Endothelial cell of umbilical vein (primary cell): ENCODE data around the gene LIPM. TPM values are rescaled to one million over a fixed set of nuclear protein-coding genes. Genes with fewer than 3 reads are reported as not detected.

Source experiments
- BruUV-seq: library from RNA; stranded (reverse); fragments of 400-500 nt; replicated peaks from 2 replicates; lab custom pipeline; 2021; lab: Mats Ljungman, UMichigan
- CTCF ChIA-PET: fragments of 300-600, 350-600 bp; sonication (Branson Sonifier 250); formaldehyde crosslinking; loops from one replicate; lab custom pipeline; 2021; ENCODE audit warnings: antibody characterized with exemption, inconsistent platforms; lab: Charles Lee
- POLR2A ChIA-PET: fragments of 300-600, 350-600 bp; sonication (Branson Sonifier 250); formaldehyde crosslinking; loops from one replicate; lab custom pipeline; 2021; ENCODE audit warnings: antibody characterized with exemption, inconsistent platforms; lab: Charles Lee
- DNase-seq: peaks from one replicate; pipeline ENCODE4 v3.0.0-alpha.2; 2011; ENCODE audit warnings: low read depth, low spot score
- FAIRE-seq: peaks from 2 replicates; lab custom pipeline; 2011; peaks lifted over from hg19 to GRCh38; lab: Jason Lieb, UNC
- H2AFZ ChIP-seq: 2 replicates; pipeline ENCODE4 v1.6.0; 2012; ENCODE audit warnings: low read depth, low read length, control low read depth, inconsistent platforms
- H3K27ac ChIP-seq: 2 replicates; pipeline ENCODE4 v1.5.1; 2011; ENCODE audit warnings: low read depth, mild to moderate bottlenecking, control low read depth, low read length, moderate library complexity; ENCODE audit not compliant: insufficient read depth
- H3K27me3 ChIP-seq, 2 experiments: 2 replicates each; pipeline versions ENCODE4 v1.6.0 to v1.6.1; 2011; ENCODE audit warnings: low read length in 2 of 2, mixed read lengths in 1 of 2; ENCODE audit not compliant: control insufficient read depth in 2 of 2, insufficient read depth in 2 of 2
- H3K36me3 ChIP-seq, 2 experiments: 2 replicates in 1 of 2; 3 replicates in 1 of 2; pipeline ENCODE4 v1.5.1; 2011; ENCODE audit warnings: low read length in 2 of 2, mild to moderate bottlenecking in 1 of 2, moderate library complexity in 1 of 2; ENCODE audit not compliant: control insufficient read depth in 2 of 2, insufficient read depth in 2 of 2; ENCODE audit errors: extremely low read depth in 1 of 2
- H3K4me1 ChIP-seq: 3 replicates; pipeline ENCODE4 v1.5.1; 2011; ENCODE audit warnings: mild to moderate bottlenecking, low read length; ENCODE audit not compliant: control insufficient read depth, insufficient read depth; ENCODE audit errors: extremely low read depth
- H3K4me2 ChIP-seq: 2 replicates; pipeline ENCODE4 v1.6.1; 2011; ENCODE audit warnings: low read length, control low read depth, mixed read lengths; ENCODE audit not compliant: insufficient read depth
- H3K4me3 ChIP-seq, 3 experiments: fragments of 200-600 bp in 1 of 3; sonication (generic), shearing (Covaris generic) in 1 of 3; replicated peaks in 1 of 3; 2 replicates each; pipeline ENCODE4 v1.5.1; 2011 to 2016; ENCODE audit warnings: control low read depth in 3 of 3, low read length in 3 of 3, mild to moderate bottlenecking in 2 of 3, inconsistent platforms in 1 of 3, low read depth in 1 of 3, moderate library complexity in 1 of 3; ENCODE audit not compliant: insufficient read depth in 1 of 3
- H3K79me2 ChIP-seq: 2 replicates; pipeline ENCODE4 v1.6.0; 2012; ENCODE audit warnings: low read length, inconsistent platforms; ENCODE audit not compliant: control insufficient read depth, insufficient read depth
- H3K9ac ChIP-seq: replicated peaks from 2 replicates; pipeline ENCODE3; 2011; ENCODE audit warnings: low read length, control low read depth; ENCODE audit not compliant: insufficient read depth; ENCODE audit errors: extremely low read depth
- H3K9me1 ChIP-seq: replicated peaks from 3 replicates; pipeline ENCODE4 v1.6.0; 2011; ENCODE audit warnings: mild to moderate bottlenecking, low read length; ENCODE audit not compliant: control insufficient read depth, insufficient read depth; ENCODE audit errors: extremely low read depth
- H3K9me3 ChIP-seq: replicated peaks from 2 replicates; pipeline ENCODE4 v1.5.1; 2012; ENCODE audit warnings: low read length, inconsistent platforms; ENCODE audit not compliant: control insufficient read depth, insufficient read depth
- H4K20me1 ChIP-seq: replicated peaks from 2 replicates; pipeline ENCODE3; 2011; ENCODE audit warnings: mild to moderate bottlenecking, low read length; ENCODE audit not compliant: control insufficient read depth, insufficient read depth; ENCODE audit errors: extremely low read depth
- CTCF ChIP-seq, 2 donors: IDR thresholded peaks; 1 replicate in 1 of 2; 2 replicates in 1 of 2; pipeline ENCODE4 v1.5.1; 2011; ENCODE audit warnings: low read length in 2 of 2, mild to moderate bottlenecking in 2 of 2, moderate library complexity in 2 of 2, control low read depth in 1 of 2, inconsistent platforms in 1 of 2, low read depth in 1 of 2; ENCODE audit not compliant: insufficient read depth in 1 of 2; ENCODE audit errors: extremely low read depth in 1 of 2
- EZH2 ChIP-seq: IDR thresholded peaks from 2 replicates; pipeline ENCODE4 v1.6.1; 2012; ENCODE audit warnings: borderline replicate concordance, low read depth, mild to moderate bottlenecking, moderate library complexity, low read length, inconsistent platforms; ENCODE audit not compliant: severe bottlenecking
- FOS ChIP-seq: IDR thresholded peaks from 2 replicates; pipeline ENCODE4 v1.6.1; 2011; ENCODE audit warnings: mild to moderate bottlenecking, low read length, moderate library complexity, borderline replicate concordance; ENCODE audit not compliant: insufficient read depth
- GATA2 ChIP-seq: IDR thresholded peaks from 2 replicates; pipeline ENCODE4 v1.7.0; 2011; ENCODE audit warnings: low read depth, mild to moderate bottlenecking, moderate library complexity, mixed read lengths, low read length; ENCODE audit not compliant: insufficient read length, insufficient read depth
- JUN ChIP-seq: IDR thresholded peaks from 2 replicates; pipeline ENCODE4 v1.6.1; 2011; ENCODE audit warnings: borderline replicate concordance, low read depth; ENCODE audit not compliant: insufficient read length, insufficient read depth
- MAX ChIP-seq: IDR thresholded peaks from 2 replicates; pipeline ENCODE4 v1.6.1; 2011; ENCODE audit not compliant: insufficient read depth, insufficient read length
- MYC ChIP-seq: IDR thresholded peaks from one replicate; pipeline ENCODE4 v1.6.1; 2011; ENCODE audit warnings: mild to moderate bottlenecking, low read depth, low read length
- POLR2A ChIP-seq: IDR thresholded peaks from 2 replicates; pipeline ENCODE4 v1.6.1; 2012; ENCODE audit warnings: low read depth, mild to moderate bottlenecking, control low read depth, low read length
- POLR2AphosphoS5 ChIP-seq: IDR thresholded peaks from 2 replicates; pipeline ENCODE4 v1.6.1; 2012; ENCODE audit warnings: low read depth, mild to moderate bottlenecking, control low read depth, low read length, moderate library complexity; ENCODE audit not compliant: insufficient read depth
- dilution Hi-C: fragments of 300-500 bp; cut with MboI; formaldehyde crosslinking; loops from one replicate; pipeline ENCODE4 v1.15.0; 2019; ENCODE audit warnings: low sequenced_read_pairs; ENCODE audit not compliant: extremely low pct_ligation_motif_present
- intact Hi-C: fragments of 100-400 bp; cut with micrococcal nuclease; formaldehyde crosslinking; loops from one replicate; pipeline ENCODE4 v1.10.0; 2022
- polyA plus RNA-seq, 4 experiments: library from polyadenylated mRNA; depleted of rRNA in 3 of 4; stranded (reverse) in 3 of 4; unstranded in 1 of 4; fragments of >200 nt; gene quantifications; 2 replicates each; pipeline versions ENCODE4 v1.2.1 to v1.2.3, GENCODE V29; 2011 to 2012; ENCODE audit warnings: missing spikeins in 1 of 4
- total RNA-seq: library from RNA; stranded (reverse); gene quantifications from 2 replicates; pipeline ENCODE4 v1.2.3, GENCODE V29; 2021

Gene LIPM
- total and polyA plus RNA-seq, 2 donors (not counting 3 experiments of a cell fraction or from before 2014, with no cell fraction given): not detected

DNA sequence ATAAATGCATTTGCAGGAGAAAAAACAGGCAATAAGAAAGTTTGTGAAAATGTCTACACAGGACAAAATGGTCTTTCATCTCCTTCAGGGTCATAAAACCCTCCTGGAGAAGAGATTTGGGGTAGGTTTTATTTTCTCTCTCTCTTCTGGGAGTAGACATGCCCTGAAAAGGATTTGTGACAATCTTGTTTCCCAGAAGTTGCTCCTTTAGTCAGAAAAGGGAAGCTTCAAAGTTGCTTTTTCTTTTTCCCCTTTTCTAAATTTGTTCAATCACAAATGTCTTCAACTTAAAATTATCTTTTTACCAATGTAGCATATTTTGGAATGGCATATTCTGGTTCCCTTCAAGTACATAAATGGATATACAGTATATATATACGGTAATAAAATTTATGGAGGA, 58.5 kb downstream of the LIPM start:
- no peaks in the 10 kb centered on the region for H3K9me3 ChIP-seq
- no peak overlapping the region for H3K9ac ChIP-seq
- H3K36me3 ChIP-seq: no peaks in the 10 kb centered on the region
- H3K79me2 ChIP-seq: no peaks in the 10 kb centered on the region
- no peaks in the 10 kb centered on the region for H3K4me1 ChIP-seq
- BruUV-seq: no TSS peak
- DNase-seq (no peak), FAIRE-seq (no peak)
- TF ChIP-seq FOS (no peak), MYC (no peak)
- H4K20me1 ChIP-seq: no peaks in the 10 kb centered on the region
- ChIA-PET CTCF (interaction anchor here (1.2 kb wide), 1 partner anchor 9 kb away, joined by 3 read pairs; no protein-coding TSS in a partner anchor), POLR2A (no interaction called here)
- H3K27me3 ChIP-seq: peaks cover 14 to 17% of the 10 kb centered on the region in 2 experiments
- no peak overlapping the region for H2AFZ ChIP-seq
- intact Hi-C loops (no loop called here), dilution Hi-C loops (no loop called here)
- H3K4me2 ChIP-seq: no peak overlapping the region
- no peak overlapping the region for H3K4me3 ChIP-seq
- no peaks in the 10 kb centered on the region for H3K9me1 ChIP-seq
- no peak overlapping the region for H3K27ac ChIP-seq

DNA sequence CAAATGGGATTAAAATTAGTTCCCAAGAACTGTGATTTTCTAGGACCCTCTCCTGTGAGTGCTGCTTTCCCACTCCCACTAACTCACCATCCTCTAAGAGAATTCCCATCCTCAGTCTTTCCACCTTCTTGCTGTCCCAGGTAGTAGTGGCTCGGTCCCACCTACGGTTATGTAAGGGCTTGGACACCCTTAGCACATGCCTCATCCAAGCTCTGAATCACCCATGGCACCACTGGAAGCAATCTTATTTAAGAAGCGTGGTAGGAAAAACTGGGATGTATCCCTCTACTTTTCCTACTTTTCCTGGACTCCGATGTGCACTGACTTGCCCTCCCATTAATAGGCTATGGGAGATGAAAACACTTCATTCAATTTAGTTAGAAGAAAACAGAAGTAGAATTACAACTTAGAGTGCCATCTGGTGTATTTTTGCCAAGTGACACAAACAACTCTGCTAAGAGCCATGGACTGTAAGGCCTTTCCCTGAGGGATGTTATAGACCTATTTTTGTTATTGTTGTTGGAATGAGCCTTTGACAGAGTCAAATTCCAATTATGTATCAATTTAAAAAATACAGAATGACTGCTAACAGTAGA, 62.8 kb downstream of the LIPM start:
- Histone ChIP-seq H3K27ac (no peak overlapping the region), H3K36me3 (no peaks in the 10 kb centered on the region), H3K4me3 (no peak overlapping the region), H3K9ac (no peak overlapping the region), H3K9me1 (no peaks in the 10 kb centered on the region), H2AFZ (no peak overlapping the region), H4K20me1 (no peaks in the 10 kb centered on the region), H3K4me1 (no peaks in the 10 kb centered on the region), H3K4me2 (no peak overlapping the region), H3K9me3 (no peaks in the 10 kb centered on the region), H3K79me2 (no peaks in the 10 kb centered on the region), H3K27me3 (peaks cover 14 to 25% of the 10 kb centered on the region in 2 experiments)
- no TSS peak for BruUV-seq
- dilution Hi-C loops (no loop called here), intact Hi-C loops (no loop called here)
- ChIA-PET POLR2A (no interaction called here), CTCF (interaction anchor here (0.9 to 3.4 kb wide), 4 partner anchors 21 to 300 kb away, joined by 3 to 22 read pairs (median 3); no protein-coding TSS in a partner anchor)
- no peak for TF ChIP-seq FOS
- no peak for TF ChIP-seq EZH2
- no peak for TF ChIP-seq POLR2AphosphoS5
- no peak for TF ChIP-seq JUN
- no peak for TF ChIP-seq MAX
- no peak for TF ChIP-seq CTCF (IDR thresholded peaks at IDR 0.05; ENCODE audit: extremely low read depth in 1 of 2, insufficient read depth in 1 of 2, low read depth in 1 of 2, low read length in 2 of 2)
- TF ChIP-seq GATA2: no peak
- TF ChIP-seq MYC: no peak
- TF ChIP-seq POLR2A: no peak
- DNase-seq (no peak), FAIRE-seq (no peak)
